Endodermal cell (in vitro differentiated cells): Measurements from ENCODE around the gene DOCK4. TPM values are rescaled to one million over a fixed set of nuclear protein-coding genes. Genes with fewer than 3 reads are reported as not detected.

Experiments
- DNase-seq: peaks from one replicate; pipeline ENCODE4 v3.0.0-alpha.2; 2017
- H3K27ac ChIP-seq: 2 replicates; pipeline ENCODE4 v1.5.1; 2013; ENCODE audit warnings: mild to moderate bottlenecking, low read depth, low read length, moderate library complexity
- H3K27me3 ChIP-seq: 2 replicates; pipeline ENCODE4 v1.6.1; 2013; ENCODE audit warnings: mild to moderate bottlenecking, low read length, moderate library complexity; ENCODE audit not compliant: insufficient read depth, control insufficient read depth, poor library complexity, severe bottlenecking
- H3K36me3 ChIP-seq: 2 replicates; pipeline ENCODE4 v1.7.0; 2013; ENCODE audit warnings: mild to moderate bottlenecking, low read length, moderate library complexity; ENCODE audit not compliant: control insufficient read depth, insufficient read depth
- H3K4me1 ChIP-seq: one replicate; pipeline ENCODE4 v1.7.0; 2013; ENCODE audit warnings: low read length; ENCODE audit not compliant: control insufficient read depth, insufficient read depth
- H3K4me3 ChIP-seq: 2 replicates; pipeline ENCODE4 v1.5.1; 2013; ENCODE audit warnings: mild to moderate bottlenecking, low read length, moderate library complexity
- H3K9ac ChIP-seq: 2 replicates; pipeline ENCODE4 v1.6.1; 2013; ENCODE audit warnings: mild to moderate bottlenecking, low read length, moderate library complexity; ENCODE audit not compliant: poor library complexity, severe bottlenecking; ENCODE audit errors: extremely low read depth
- H3K9me3 ChIP-seq: 2 replicates; pipeline ENCODE4 v1.6.1; 2013; ENCODE audit warnings: mild to moderate bottlenecking, low read length, moderate library complexity; ENCODE audit not compliant: control insufficient read depth
- H3K27ac Mint-ChIP-seq: 2 replicates; pipeline ENCODE4 v1.8.0; 2020; ENCODE audit warnings: mixed read lengths
- H3K27me3 Mint-ChIP-seq: 2 replicates; pipeline ENCODE4 v1.8.0; 2021; ENCODE audit warnings: mild to moderate bottlenecking, mixed read lengths; ENCODE audit not compliant: insufficient read depth
- H3K36me3 Mint-ChIP-seq: 2 replicates; pipeline ENCODE4 v1.8.0; 2020; ENCODE audit warnings: low read depth, mixed read lengths
- H3K4me1 Mint-ChIP-seq: 2 replicates; pipeline ENCODE4 v1.8.0; 2020; ENCODE audit warnings: mixed read lengths
- H3K4me3 Mint-ChIP-seq: 2 replicates; pipeline ENCODE4 v1.8.0; 2020; ENCODE audit warnings: mild to moderate bottlenecking, moderate library complexity, mixed read lengths
- H3K9me3 Mint-ChIP-seq: 2 replicates; pipeline ENCODE4 v1.8.0; 2020; ENCODE audit warnings: mild to moderate bottlenecking, mixed read lengths
- CTCF ChIP-seq: fragments of 200-600 bp; sonication (generic); conservative IDR thresholded peaks from 2 replicates; pipeline ENCODE4 v1.5.0; 2021; ENCODE audit warnings: antibody characterized with exemption, mild to moderate bottlenecking
- WGBS, 2 experiments: methylation state at CpG; one replicate each; pipeline versions ENCODE4 v1.1.5 to v1.1.7; 2013; ENCODE audit warnings: missing lambda C conversion rate in 2 of 2, mixed read lengths in 1 of 2; ENCODE audit not compliant: insufficient coverage in 1 of 2, insufficient read length in 1 of 2; 5-methylcytosine and 5-hydroxymethylcytosine counted together
- total RNA-seq, 2 donors: library from RNA; stranded (reverse); fragmentation: NEBNext Ultra II Directional in 1 of 2; extraction: Animal tissue kit (Norgen Biotek cat#: 25700) in 1 of 2; gene quantifications; 2 replicates in 1 of 2; 3 replicates in 1 of 2; pipeline ENCODE4 v1.2.1, GENCODE V29; 2021

The DOCK4 gene
- total RNA-seq, 2 donors from 2014 or later, result 11.2 to 15.3 TPM

GRCh38 chr7:111802194-111802772 lies 403.9 kb downstream of the DOCK4 start:
- no peaks in the 10 kb centered on the region for H3K4me1 Mint-ChIP-seq
- Histone ChIP-seq H3K4me3 (no peak overlapping the region), H3K9me3 (peaks cover 32% of the 10 kb centered on the region), H3K36me3 (no peaks in the 10 kb centered on the region), H3K9ac (no peak overlapping the region), H3K27ac (no peak overlapping the region), H3K4me1 (no peaks in the 10 kb centered on the region), H3K27me3 (no peaks in the 10 kb centered on the region)
- TF ChIP-seq CTCF, result no peak
- no peak overlapping the region for H3K4me3 Mint-ChIP-seq
- no peak overlapping the region for H3K27ac Mint-ChIP-seq
- peaks cover 43% of the 10 kb centered on the region for H3K9me3 Mint-ChIP-seq
- H3K36me3 Mint-ChIP-seq, result peaks cover 30% of the 10 kb centered on the region
- no peaks in the 10 kb centered on the region for H3K27me3 Mint-ChIP-seq
- WGBS, 2 experiments, result 87 to 100% methylated on average over 3 of the region's 3 CpGs
- DNase-seq, result no peak

GRCh38 chr7:111801277-111801676 lies 404.9 kb downstream of the DOCK4 start:
- 94 to 96% methylated on average over 4 of the region's 4 CpGs for WGBS, 2 experiments
- H3K27ac Mint-ChIP-seq, result no peak overlapping the region
- Histone ChIP-seq H3K9ac (no peak overlapping the region), H3K4me3 (no peak overlapping the region), H3K4me1 (no peaks in the 10 kb centered on the region), H3K9me3 (peaks cover 42% of the 10 kb centered on the region), H3K36me3 (no peaks in the 10 kb centered on the region), H3K27me3 (no peaks in the 10 kb centered on the region), H3K27ac (no peak overlapping the region)
- H3K4me1 Mint-ChIP-seq, result no peaks in the 10 kb centered on the region
- H3K36me3 Mint-ChIP-seq, result peaks cover 38% of the 10 kb centered on the region
- H3K9me3 Mint-ChIP-seq, result peaks cover 53% of the 10 kb centered on the region
- no peaks in the 10 kb centered on the region for H3K27me3 Mint-ChIP-seq
- no peak for DNase-seq
- TF ChIP-seq CTCF, result no peak
- no peak overlapping the region for H3K4me3 Mint-ChIP-seq

- Histone ChIP-seq H3K36me3 (no peaks in the 10 kb centered on the region), H3K9me3 (peaks cover 56% of the 10 kb centered on the region), H3K27me3 (no peaks in the 10 kb centered on the region), H3K9ac (no peak overlapping the region), H3K4me3 (peak overlapping the region; percentile 15), H3K27ac (no peak overlapping the region), H3K4me1 (no peaks in the 10 kb centered on the region)
- WGBS, 2 experiments, result 86 to 97% methylated on average over 5 to 7 of the region's 7 CpGs
- no peaks in the 10 kb centered on the region for H3K27me3 Mint-ChIP-seq
- no peaks in the 10 kb centered on the region for H3K4me1 Mint-ChIP-seq
- no peak for TF ChIP-seq CTCF
- peak; percentile 58 for DNase-seq
- H3K36me3 Mint-ChIP-seq, result peaks cover 58% of the 10 kb centered on the region
- no peak overlapping the region for H3K4me3 Mint-ChIP-seq
- no peak overlapping the region for H3K27ac Mint-ChIP-seq
- H3K9me3 Mint-ChIP-seq, result peaks cover 75% of the 10 kb centered on the region
Measured at GRCh38 chr7:111796671-111797070, 409.5 kb downstream of the DOCK4 start.
